ENCODE data around the gene HES2. TPM values are rescaled to one million over a fixed set of nuclear protein-coding genes. Genes with fewer than 3 reads are reported as not detected.

HES2 gene
- total and polyA plus RNA-seq, 9 of the 15 experiments (the other 6 are each of a cell fraction or from before 2014, with no cell fraction given), result 0.05 to 0.18 (median 0.07) TPM; not detected in 4

GRCh38 chr1:6391951-6392808 is 27.5 kb downstream of the HES2 start (continued):
- TF ChIP-seq CREB1 (IDR thresholded peaks at IDR 0.05) (no peak), CREB1 (CRISPR knock-in tag; IDR thresholded peaks at IDR 0.05) (0 out of 2 replicates have a peak, but pooled peaks have one; percentile 11), ZBTB34 (CRISPR knock-in tag; IDR thresholded peaks at IDR 0.05) (no peak), ZNF239 (CRISPR knock-in tag; IDR thresholded peaks at IDR 0.05) (no peak), RBM17 (IDR thresholded peaks at IDR 0.05; ENCODE audit: borderline replicate concordance, low read depth, low read length) (no peak), JUNB (CRISPR knock-in tag; conservative IDR thresholded peaks at IDR 0.05) (no peak), KDM1A (IDR thresholded peaks at IDR 0.05) (no peak), HNRNPLL (IDR thresholded peaks at IDR 0.05; ENCODE audit: low read depth, low read length, poor library complexity, severe bottlenecking) (peak; percentile 9), ZNF165 (CRISPR knock-in tag; IDR thresholded peaks at IDR 0.05; ENCODE audit: borderline replicate concordance) (no peak), FUS (optimal IDR thresholded peaks at IDR 0.05; ENCODE audit: low read depth, low read length) (no peak), ZNF398 (CRISPR knock-in tag; IDR thresholded peaks at IDR 0.05) (no peak), REST (IDR thresholded peaks at IDR 0.05; ENCODE audit: borderline replicate concordance) (peak; percentile 6; the same call in 1 of the 2 replicates), REST (CRISPR knock-in tag; IDR thresholded peaks at IDR 0.05; ENCODE audit: low read depth) (no peak), TAF15 (IDR thresholded peaks at IDR 0.05; ENCODE audit: low read depth, low read length) (no peak), NR3C1 (CRISPR knock-in tag; IDR thresholded peaks at IDR 0.05) (no peak)

All from K562 (cell line).